GM21717 (cell line): ENCODE measurements around the gene DHRS2.
"Not testable (repeated sequence)": the region's sequence is repeated elsewhere in the genome, so short reads cannot be mapped to it uniquely, and the experiment has no call there.

Experiments
- ATAC-seq: cut with Tn5 transposase; IDR thresholded peaks from one replicate; pipeline ENCODE4 v1.9.1; 2021; ENCODE audit warnings: mild to moderate bottlenecking, moderate library complexity; ENCODE audit not compliant: unreplicated experiment

Gene DHRS2

GRCh38 chr14:23632461-23633159, 3.6 kb upstream of the DHRS2 start:
- no peak for ATAC-seq

GRCh38 chr14:23633160-23633701, 2.9 kb upstream of the DHRS2 start:
- no peak for ATAC-seq

- ATAC-seq = not testable (repeated sequence)
These were observed 1.3 kb upstream of the DHRS2 start for GRCh38 chr14:23634698-23635412.

GRCh38 chr14:23637312-23637654, 1.1 kb downstream of the DHRS2 start:
- not testable (repeated sequence) for ATAC-seq

GRCh38 chr14:23637655-23638413, 1.7 kb downstream of the DHRS2 start:
- ATAC-seq = not testable (repeated sequence)

GRCh38 chr14:23638414-23639047, 2.4 kb downstream of the DHRS2 start:
- ATAC-seq = no peak

GRCh38 chr14:23639048-23639890, 3.1 kb downstream of the DHRS2 start:
- ATAC-seq = no peak

- ATAC-seq = no peak
These were observed 3.8 kb downstream of the DHRS2 start for GRCh38 chr14:23639891-23640523.

GRCh38 chr14:23640524-23641141, 4.5 kb downstream of the DHRS2 start:
- no peak for ATAC-seq

- no peak for ATAC-seq
These were observed 5.2 kb downstream of the DHRS2 start for GRCh38 chr14:23641180-23641914.

GRCh38 chr14:23641915-23642588, 5.9 kb downstream of the DHRS2 start:
- ATAC-seq = no peak

GRCh38 chr14:23643533-23644194, 7.5 kb downstream of the DHRS2 start:
- no peak for ATAC-seq

- no peak for ATAC-seq
These were observed 8.2 kb downstream of the DHRS2 start for GRCh38 chr14:23644195-23644918.

- no peak for ATAC-seq
These were observed 8.8 kb downstream of the DHRS2 start for GRCh38 chr14:23644919-23645336.

GRCh38 chr14:23645504-23645811, 9.3 kb downstream of the DHRS2 start:
- no peak for ATAC-seq

GRCh38 chr14:23645812-23646647, 9.9 kb downstream of the DHRS2 start:
- ATAC-seq = no peak
